ENCODE results near the gene CACNB1. TPM values are rescaled to one million over a fixed set of nuclear protein-coding genes. Genes with fewer than 3 reads are reported as not detected.
A peak's percentile ranks its signal among the peaks of the same experiment; 100 is the strongest.

The CACNB1 gene
- total RNA-seq, 1 experiment from 2014 or later, result 20.0 TPM

GRCh38 chr17:39238311-39238972 lies 41.0 kb upstream of the CACNB1 start:
- Histone ChIP-seq H3K79me2 (ENCODE audit: insufficient read depth, low read length) (no peaks in the 10 kb centered on the region), H2BK12ac (ENCODE audit: insufficient read length, low read depth, low read length) (no peak overlapping the region), H4K20me1 (ENCODE audit: control insufficient read depth, insufficient read depth, insufficient read length) (no peaks in the 10 kb centered on the region), H3K18ac (ENCODE audit: insufficient read length, low read depth, low read length) (no peak overlapping the region), H3K27ac (ENCODE audit: insufficient read length, low read depth, low read length) (no peak overlapping the region), H3K79me1 (ENCODE audit: insufficient read depth, low read depth, low read length, poor library complexity, severe bottlenecking) (no peaks in the 10 kb centered on the region), H2BK5ac (ENCODE audit: insufficient read length, low read length) (no peak overlapping the region), H2BK20ac (ENCODE audit: low read depth, low read length, poor library complexity, severe bottlenecking) (no peak overlapping the region), H2BK120ac (ENCODE audit: low read depth, low read length, poor library complexity, severe bottlenecking) (no peak overlapping the region), H3K14ac (ENCODE audit: insufficient read depth, low read length) (no peak overlapping the region), H4K91ac (ENCODE audit: insufficient read length, low read depth, low read length) (peak overlapping the region; percentile 46), H3K23me2 (ENCODE audit: insufficient read length, low read depth, low read length, poor library complexity, severe bottlenecking) (no peaks in the 10 kb centered on the region), H3K27me3 (ENCODE audit: insufficient read depth, low read length) (no peaks in the 10 kb centered on the region), H3K56ac (ENCODE audit: insufficient read length, low read depth, low read length) (no peak overlapping the region), H2BK15ac (ENCODE audit: low read depth, low read length) (no peak overlapping the region), H4K8ac (replicated peaks; ENCODE audit: insufficient read length, low read depth, low read length) (no peak overlapping the region), H3K9me3 (ENCODE audit: control insufficient read depth, low read depth, low read length) (no peaks in the 10 kb centered on the region), H4K5ac (ENCODE audit: insufficient read length, low read depth, low read length) (no peak overlapping the region), H2AK5ac (ENCODE audit: insufficient read length, low read length) (no peak overlapping the region), H3K4me2 (ENCODE audit: insufficient read depth, insufficient read length, low read length) (no peak overlapping the region), H2AFZ (ENCODE audit: low read length) (no peak overlapping the region), H3K9ac (ENCODE audit: extremely low read depth, insufficient read length, low read length) (no peak overlapping the region), H3T11ph (ENCODE audit: low read length) (no peak overlapping the region), H3K4ac (ENCODE audit: low read depth, low read length) (no peak overlapping the region), H3K23ac (ENCODE audit: insufficient read length, low read depth, low read length) (no peak overlapping the region), H3K4me1 (ENCODE audit: insufficient read depth, low read length) (no peaks in the 10 kb centered on the region)
- peaks cover 11 to 20% of the 10 kb centered on the region in 2 experiments for H3K4me1 Mint-ChIP-seq
- no peak for TF ChIP-seq CTCF (conservative IDR thresholded peaks at IDR 0.05)
- no peak overlapping the region; a peak in 1 of 7 replicates for H3K27ac Mint-ChIP-seq
- no peaks in the 10 kb centered on the region for H3K9me3 Mint-ChIP-seq
- H3K27me3 Mint-ChIP-seq (ENCODE audit: low read depth), result no peaks in the 10 kb centered on the region; the same call in 1 of the 2 replicates
- DNase-seq, result no peak
- no CpG with 5 or more reads among the region's 15 CpGs for WGBS (ENCODE audit: extremely low coverage, insufficient read length, low lambda C conversion rate)
- H3K4me3 Mint-ChIP-seq, result no peak overlapping the region
- no peaks in the 10 kb centered on the region for H3K36me3 Mint-ChIP-seq (ENCODE audit: insufficient read depth in 1 of 3, low read depth in 3 of 3)

Measured in H9 (cell line).